ENCODE measurements around the gene AGO3. TPM values are rescaled to one million over a fixed set of nuclear protein-coding genes. Genes with fewer than 3 reads are reported as not detected.
A peak's percentile ranks its signal among the peaks of the same experiment; 100 is the strongest.

AGO3 gene
- total RNA-seq, 2 experiments from 2014 or later: 31.3 to 34.5 TPM

DNA sequence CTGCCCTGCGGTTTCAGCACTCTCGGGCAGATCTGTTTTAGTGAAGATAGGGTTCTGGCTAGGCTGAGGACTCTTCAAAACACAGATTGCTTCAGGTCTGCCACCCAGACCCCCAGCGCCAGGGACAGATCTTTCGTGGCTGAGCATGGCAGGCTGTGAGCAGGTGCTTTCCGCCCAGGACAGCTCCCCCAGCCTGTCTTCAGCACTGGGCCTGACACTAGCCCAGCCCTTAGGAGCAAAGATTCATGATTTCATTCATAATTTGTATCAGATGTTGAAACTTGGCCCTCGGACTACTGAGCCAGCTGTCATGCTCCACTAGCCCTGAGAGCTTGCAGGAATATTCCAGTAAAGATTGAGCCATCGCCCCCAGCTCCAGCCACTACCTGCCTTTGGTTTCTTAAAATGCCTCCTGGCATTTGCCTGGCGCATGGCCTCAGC, 163.7 kb downstream of the AGO3 start:
- Mint-ChIP-seq H3K27ac (no peak overlapping the region), H3K36me3 (ENCODE audit: low read depth) (peaks cover 52% of the 10 kb centered on the region), H3K9me3 (no peaks in the 10 kb centered on the region), H3K4me3 (no peak overlapping the region), H3K4me1 (ENCODE audit: low read depth) (peaks cover 16% of the 10 kb centered on the region), H3K27me3 (no peaks in the 10 kb centered on the region)
- Histone ChIP-seq H3K9me3 (ENCODE audit: control insufficient read depth in 1 of 2, insufficient read depth in 1 of 2, low read length in 2 of 2) (no peaks in the 10 kb centered on the region), H3K4me3 (ENCODE audit: low read length) (no peak overlapping the region), H3K27ac (ENCODE audit: low read depth in 1 of 2, low read length in 2 of 2) (no peak overlapping the region), H3K36me3 (ENCODE audit: insufficient read depth, low read length) (peaks cover 53% of the 10 kb centered on the region), H3K4me1 (ENCODE audit: insufficient read depth, low read length) (peaks cover 38% of the 10 kb centered on the region), H3K27me3 (ENCODE audit: control insufficient read depth in 1 of 2, insufficient read depth in 2 of 2, low read length in 2 of 2) (no peaks in the 10 kb centered on the region)
- TF ChIP-seq, protein P1, sequence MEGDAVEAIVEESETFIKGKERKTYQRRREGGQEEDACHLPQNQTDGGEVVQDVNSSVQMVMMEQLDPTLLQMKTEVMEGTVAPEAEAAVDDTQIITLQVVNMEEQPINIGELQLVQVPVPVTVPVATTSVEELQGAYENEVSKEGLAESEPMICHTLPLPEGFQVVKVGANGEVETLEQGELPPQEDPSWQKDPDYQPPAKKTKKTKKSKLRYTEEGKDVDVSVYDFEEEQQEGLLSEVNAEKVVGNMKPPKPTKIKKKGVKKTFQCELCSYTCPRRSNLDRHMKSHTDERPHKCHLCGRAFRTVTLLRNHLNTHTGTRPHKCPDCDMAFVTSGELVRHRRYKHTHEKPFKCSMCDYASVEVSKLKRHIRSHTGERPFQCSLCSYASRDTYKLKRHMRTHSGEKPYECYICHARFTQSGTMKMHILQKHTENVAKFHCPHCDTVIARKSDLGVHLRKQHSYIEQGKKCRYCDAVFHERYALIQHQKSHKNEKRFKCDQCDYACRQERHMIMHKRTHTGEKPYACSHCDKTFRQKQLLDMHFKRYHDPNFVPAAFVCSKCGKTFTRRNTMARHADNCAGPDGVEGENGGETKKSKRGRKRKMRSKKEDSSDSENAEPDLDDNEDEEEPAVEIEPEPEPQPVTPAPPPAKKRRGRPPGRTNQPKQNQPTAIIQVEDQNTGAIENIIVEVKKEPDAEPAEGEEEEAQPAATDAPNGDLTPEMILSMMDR (IDR thresholded peaks at IDR 0.05): no peak
- ATAC-seq (ENCODE audit: poor library complexity): no peak
- peak in 2 of 14 experiments; percentile 5 to 17 for DNase-seq
- ChIA-PET CTCF (interaction anchor here (1.2 kb wide), 1 partner anchor 191 kb away, joined by 3 read pairs; no protein-coding TSS in a partner anchor), POLR2A (no interaction called here)
- intact Hi-C loops (cut with DNase I, micrococcal nuclease): loop anchor here in 1 of 2 experiments (10.0 kb wide), 1 partner anchor 1340 kb away; no protein-coding TSS in a partner anchor

DNA sequence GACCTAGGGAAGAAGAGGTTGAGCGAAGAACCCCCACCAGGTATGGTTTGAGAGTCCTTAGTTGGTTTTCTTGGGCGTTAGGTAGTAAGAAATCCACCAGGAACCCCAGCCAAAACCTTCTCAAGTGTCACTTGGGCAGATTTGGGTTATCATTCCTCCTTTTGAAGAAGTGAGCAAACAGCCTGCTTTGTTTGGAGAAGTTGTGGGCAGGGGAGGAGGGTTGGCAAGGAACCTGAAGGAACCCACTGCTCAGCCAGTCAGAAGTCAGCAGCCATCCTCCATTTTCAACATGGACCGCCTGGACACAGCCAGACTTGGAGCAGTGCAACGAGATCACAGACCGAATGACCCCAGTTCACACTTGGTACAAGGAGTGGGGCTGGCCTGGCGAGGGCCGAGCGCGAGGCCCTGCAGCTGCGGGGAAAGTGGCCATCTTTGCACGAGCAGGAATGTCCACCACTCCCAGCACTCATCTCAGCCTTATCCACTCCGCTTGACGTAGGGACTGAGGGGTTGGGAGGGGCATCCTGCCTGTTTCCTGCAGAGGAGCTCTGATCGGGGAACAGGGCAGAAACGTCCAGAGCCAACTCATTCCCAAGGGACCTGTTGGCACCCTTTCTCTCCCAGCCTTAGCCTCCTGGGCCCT, 165.0 kb downstream of the AGO3 start:
- Mint-ChIP-seq H3K27ac (no peak overlapping the region), H3K27me3 (no peaks in the 10 kb centered on the region), H3K36me3 (ENCODE audit: low read depth) (peaks cover 44% of the 10 kb centered on the region), H3K9me3 (no peaks in the 10 kb centered on the region), H3K4me3 (no peak overlapping the region), H3K4me1 (ENCODE audit: low read depth) (peaks cover 10% of the 10 kb centered on the region)
- intact Hi-C loops (cut with DNase I, micrococcal nuclease): loop anchor here in 1 of 2 experiments (10.0 kb wide), 1 partner anchor 1339 kb away; no protein-coding TSS in a partner anchor
- TF ChIP-seq, protein P1 (IDR thresholded peaks at IDR 0.05): no peak
- Histone ChIP-seq H3K4me3 (ENCODE audit: low read length) (no peak overlapping the region), H3K36me3 (ENCODE audit: insufficient read depth, low read length) (peaks cover 53% of the 10 kb centered on the region), H3K9me3 (ENCODE audit: control insufficient read depth in 1 of 2, insufficient read depth in 1 of 2, low read length in 2 of 2) (no peaks in the 10 kb centered on the region), H3K27me3 (ENCODE audit: control insufficient read depth in 1 of 2, insufficient read depth in 2 of 2, low read length in 2 of 2) (no peaks in the 10 kb centered on the region), H3K27ac (ENCODE audit: low read depth in 1 of 2, low read length in 2 of 2) (no peak overlapping the region), H3K4me1 (ENCODE audit: insufficient read depth, low read length) (peaks cover 30% of the 10 kb centered on the region)
- ATAC-seq (ENCODE audit: poor library complexity) (no peak), DNase-seq (peak in 1 of 14 experiments; percentile 30)
- POLR2A ChIA-PET: interaction anchor here (1.4 kb wide), 1 partner anchor 190 kb away, joined by 5 read pairs; no protein-coding TSS in a partner anchor
- CTCF ChIA-PET: interaction anchor here (1.2 kb wide), 1 partner anchor 190 kb away, joined by 6 read pairs; no protein-coding TSS in a partner anchor

DNA sequence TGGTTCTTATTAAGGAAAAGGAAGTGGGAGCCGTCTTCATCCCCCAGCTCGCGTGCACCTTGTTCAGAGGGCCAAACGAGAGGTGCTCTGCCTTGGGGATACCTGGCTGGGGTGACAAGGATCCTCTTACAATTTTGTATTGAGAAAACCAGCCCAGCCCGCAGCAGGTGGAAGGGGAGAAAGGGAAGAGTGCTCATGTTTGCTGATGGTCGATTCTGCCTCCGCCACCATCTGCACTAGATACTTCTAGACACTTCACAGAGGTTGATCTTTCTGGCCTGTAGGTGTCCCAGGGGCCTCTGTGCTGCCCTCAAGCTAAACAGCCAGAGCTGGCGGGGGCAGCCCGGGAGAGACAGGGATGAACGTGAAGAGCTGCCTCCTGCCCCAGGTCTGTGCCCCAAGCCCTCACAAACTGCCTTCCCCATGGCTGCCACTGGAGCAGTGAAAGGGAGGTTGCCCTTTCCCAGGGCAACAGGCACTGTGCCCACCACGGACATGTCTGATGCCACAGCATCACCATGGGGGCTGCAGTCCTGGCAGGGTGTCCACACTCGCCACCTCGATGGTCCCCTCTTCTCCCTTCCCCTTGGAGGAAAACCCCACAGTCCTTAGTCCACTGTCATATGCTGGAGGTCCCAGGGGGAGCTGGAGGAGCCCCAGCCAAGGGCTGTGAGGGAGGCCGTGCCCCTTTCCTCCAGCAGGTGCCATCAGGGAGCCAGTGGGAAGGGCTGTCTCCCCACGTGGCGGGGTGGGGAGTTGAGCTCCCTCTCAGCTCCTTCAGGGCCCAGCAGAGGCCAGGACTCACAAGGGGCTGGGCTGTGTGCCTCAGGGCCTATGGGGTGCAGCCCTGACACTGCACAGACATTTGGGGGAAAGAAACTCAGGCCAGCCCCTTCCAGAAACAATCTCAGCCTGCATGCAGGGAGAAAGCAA, 165.9 kb downstream of the AGO3 start:
- no peak overlapping the region for H3K4me3 ChIP-seq (ENCODE audit: low read length)
- no peaks in the 10 kb centered on the region for H3K27me3 ChIP-seq (ENCODE audit: control insufficient read depth in 1 of 2, insufficient read depth in 2 of 2, low read length in 2 of 2)
- CTCF ChIA-PET: interaction anchor here (1.2 kb wide), 1 partner anchor 189 kb away, joined by 6 read pairs; no protein-coding TSS in a partner anchor
- H3K4me1 Mint-ChIP-seq (ENCODE audit: low read depth): peaks cover 6% of the 10 kb centered on the region
- no peaks in the 10 kb centered on the region for H3K27me3 Mint-ChIP-seq
- POLR2A ChIA-PET: interaction anchor here (1.4 kb wide), 1 partner anchor 189 kb away, joined by 5 read pairs; no protein-coding TSS in a partner anchor
- intact Hi-C loops (cut with DNase I, micrococcal nuclease): loop anchor here in 1 of 2 experiments (10.0 kb wide), 1 partner anchor 1338 kb away; no protein-coding TSS in a partner anchor
- DNase-seq (peak in 1 of 14 experiments; percentile 35), ATAC-seq (ENCODE audit: poor library complexity) (no peak)
- H3K36me3 Mint-ChIP-seq (ENCODE audit: low read depth): peaks cover 39% of the 10 kb centered on the region
- H3K36me3 ChIP-seq (ENCODE audit: insufficient read depth, low read length): peaks cover 45% of the 10 kb centered on the region
- TF ChIP-seq, protein P1 (IDR thresholded peaks at IDR 0.05): no peak
- H3K27ac Mint-ChIP-seq: no peak overlapping the region
- no peak overlapping the region for H3K27ac ChIP-seq (ENCODE audit: low read depth in 1 of 2, low read length in 2 of 2)
- peaks cover 22% of the 10 kb centered on the region for H3K4me1 ChIP-seq (ENCODE audit: insufficient read depth, low read length)
- no peak overlapping the region for H3K4me3 Mint-ChIP-seq
- H3K9me3 Mint-ChIP-seq: no peaks in the 10 kb centered on the region
- H3K9me3 ChIP-seq (ENCODE audit: control insufficient read depth in 1 of 2, insufficient read depth in 1 of 2, low read length in 2 of 2): no peaks in the 10 kb centered on the region

Measured in CD4-positive, alpha-beta T cell (primary cell).